HepG2 (cell line): ENCODE data around the gene SGMS1. TPM values are rescaled to one million over a fixed set of nuclear protein-coding genes. Genes with fewer than 3 reads are reported as not detected.
"Not testable (repeated sequence)": the region's sequence is repeated elsewhere in the genome, so short reads cannot be mapped to it uniquely, and the experiment has no call there.

Experiments
- ARID5B ChIP-seq: IDR thresholded peaks from 2 replicates; pipeline ENCODE4 v1.4.0; 2020; ENCODE audit warnings: mild to moderate bottlenecking, missing genetic modification reagents
- CBX5 ChIP-seq: sonication (generic); formaldehyde crosslinking; IDR thresholded peaks from 2 replicates; pipeline ENCODE4 v1.4.0; 2020; ENCODE audit warnings: missing genetic modification reagents, borderline replicate concordance
- EHMT2 ChIP-seq: fragments of 200-600 bp; sonication (generic); IDR thresholded peaks from 2 replicates; pipeline ENCODE4 v1.7.0; 2017; ENCODE audit warnings: antibody characterized with exemption, low read depth, low read length, borderline replicate concordance
- FOXO1 ChIP-seq: sonication (generic); formaldehyde crosslinking; IDR thresholded peaks from 2 replicates; pipeline ENCODE4 v1.4.0; 2020; ENCODE audit warnings: missing genetic modification reagents
- HNF1A ChIP-seq, 2 experiments: sonication (generic) in 1 of 2; formaldehyde crosslinking in 1 of 2; IDR thresholded peaks; 2 replicates each; pipeline versions ENCODE4 v1.4.0 to v1.6.1; 2016 to 2020; ENCODE audit warnings: borderline replicate concordance in 1 of 2, low read depth in 1 of 2, mild to moderate bottlenecking in 1 of 2, missing genetic modification reagents in 1 of 2
- MIER3 ChIP-seq: IDR thresholded peaks from 2 replicates; pipeline ENCODE4 v1.6.1; 2016; ENCODE audit warnings: missing compliant biosample characterization, borderline replicate concordance
- MYC ChIP-seq: sonication (generic); formaldehyde crosslinking; IDR thresholded peaks from 2 replicates; pipeline ENCODE4 v1.9.0; 2021; ENCODE audit warnings: missing genetic modification reagents, borderline replicate concordance
- NRL ChIP-seq: sonication (generic); formaldehyde crosslinking; IDR thresholded peaks from 2 replicates; pipeline ENCODE4 v1.5.0; 2020; ENCODE audit warnings: missing genetic modification reagents, mild to moderate bottlenecking, moderate library complexity, borderline replicate concordance
- PITX1 ChIP-seq: sonication (generic); formaldehyde crosslinking; IDR thresholded peaks from 2 replicates; pipeline ENCODE4 v1.5.1; 2020; ENCODE audit warnings: mild to moderate bottlenecking, missing genetic modification reagents
- STAG1 ChIP-seq: sonication (generic); formaldehyde crosslinking; IDR thresholded peaks from 2 replicates; pipeline ENCODE4 v1.4.0; 2020; ENCODE audit warnings: missing genetic modification reagents
- XRCC5 ChIP-seq: fragments of 200-400 bp; formaldehyde crosslinking; optimal IDR thresholded peaks from 2 replicates; pipeline ENCODE3; 2017; ENCODE audit warnings: mild to moderate bottlenecking, low read length
- polyA plus RNA-seq, 8 experiments: library from polyadenylated mRNA; depleted of rRNA in 3 of 8; stranded (reverse) in 7 of 8; unstranded in 1 of 8; fragments of >200 nt; fragmentation: Illumina TruSeq in 4 of 8; extraction: Trizol in 4 of 8; gene quantifications; 2 replicates each; pipeline versions ENCODE4 v1.2.1 to v1.2.3, GENCODE V29; 2011 to 2016; ENCODE audit warnings: low read depth in 4 of 8, missing spikeins in 1 of 8, mixed read lengths in 1 of 8; ENCODE audit not compliant: insufficient read depth in 1 of 8
- total RNA-seq, 5 experiments: library from RNA; depleted of rRNA; stranded (reverse); fragments of >200 nt; fragmentation: Illumina TruSeq; extraction: Trizol; gene quantifications; 2 replicates each; pipeline ENCODE4 v1.2.3, GENCODE V29; 2016; ENCODE audit warnings: low read depth in 1 of 5
- TF ChIP-seq, protein P1 (sequence below): sonication (generic); formaldehyde crosslinking; IDR thresholded peaks from 2 replicates; pipeline ENCODE4 v1.5.0; 2020; ENCODE audit warnings: mild to moderate bottlenecking, missing genetic modification reagents, moderate library complexity
- TF ChIP-seq, protein P2 (sequence below): sonication (generic); formaldehyde crosslinking; IDR thresholded peaks from 2 replicates; pipeline ENCODE4 v1.4.0; 2020; ENCODE audit warnings: missing genetic modification reagents

The SGMS1 gene
- total and polyA plus RNA-seq, 2 of the 13 experiments (the other 11 are each of a cell fraction or from before 2014, with no cell fraction given), result 6.5 to 15.1 TPM

DNA sequence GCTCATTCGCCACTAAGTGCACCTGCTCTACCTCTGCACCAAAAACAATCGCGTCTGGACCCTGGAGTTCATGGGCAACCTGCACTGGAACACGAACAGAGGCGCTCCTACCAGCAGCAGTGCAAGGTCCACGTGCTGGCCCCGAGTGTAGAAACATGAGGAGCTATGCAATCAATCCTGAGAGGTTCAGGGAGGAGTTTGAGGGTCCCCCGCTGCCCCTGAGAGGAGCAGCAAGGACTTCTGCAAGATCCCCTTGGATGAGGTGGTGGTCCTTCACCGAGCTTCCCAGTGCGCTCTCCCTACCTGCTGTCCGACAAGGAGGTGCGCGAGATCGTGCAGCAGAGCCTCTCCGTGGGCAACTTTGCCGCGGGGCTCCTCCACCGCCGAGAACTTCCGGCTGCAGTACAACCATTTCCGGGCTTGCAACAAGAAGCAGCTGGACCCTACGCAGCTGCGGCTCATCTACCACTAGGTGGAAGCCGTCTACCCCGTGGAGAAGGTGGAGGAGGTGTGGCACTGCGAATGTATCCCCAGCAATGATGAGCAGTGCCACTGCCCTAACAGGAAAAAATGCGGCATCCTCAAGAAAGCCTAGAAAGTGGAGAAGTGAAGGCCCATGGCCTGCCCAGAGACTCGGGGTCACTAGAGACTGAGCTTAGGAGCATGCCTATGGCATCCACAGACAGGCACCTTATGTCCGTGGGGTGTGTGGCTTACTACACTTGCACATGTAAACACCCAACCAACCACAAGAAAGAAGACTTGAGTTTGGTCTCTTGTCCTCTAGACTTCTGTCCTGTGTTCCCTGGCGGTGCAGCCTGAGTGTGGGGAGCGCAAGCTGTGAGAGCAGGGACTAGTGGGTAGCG lies 36.3 kb upstream of the SGMS1 start (continued):
- TF ChIP-seq NRL (0 out of 2 replicates have a peak, but pooled peaks have one; percentile 1), CBX5 (CRISPR knock-in tag) (0 out of 2 replicates have a peak, but pooled peaks have one; percentile 33), HNF1A (CRISPR knock-in tag; IDR thresholded peaks at IDR 0.05; ENCODE audit: borderline replicate concordance) (0 out of 2 replicates have a peak, but pooled peaks have one; percentile 6), XRCC5 (peak; percentile 60), EHMT2 (peak; percentile 41; the same call in 1 of the 2 replicates), ARID5B (CRISPR knock-in tag) (peak; percentile 40), PITX1 (CRISPR knock-in tag) (0 out of 2 replicates have a peak, but pooled peaks have one; percentile 19), MIER3 (0 out of 2 replicates have a peak, but pooled peaks have one; percentile 29), STAG1 (CRISPR knock-in tag) (peak; percentile 47), MYC (peak; percentile 50; the same call in 1 of the 2 replicates), FOXO1 (CRISPR knock-in tag) (0 out of 2 replicates have a peak, but pooled peaks have one; percentile 8)
- not testable (repeated sequence) for TF ChIP-seq HNF1A (IDR thresholded peaks at IDR 0.05; ENCODE audit: low read depth)
- TF ChIP-seq, protein P1, sequence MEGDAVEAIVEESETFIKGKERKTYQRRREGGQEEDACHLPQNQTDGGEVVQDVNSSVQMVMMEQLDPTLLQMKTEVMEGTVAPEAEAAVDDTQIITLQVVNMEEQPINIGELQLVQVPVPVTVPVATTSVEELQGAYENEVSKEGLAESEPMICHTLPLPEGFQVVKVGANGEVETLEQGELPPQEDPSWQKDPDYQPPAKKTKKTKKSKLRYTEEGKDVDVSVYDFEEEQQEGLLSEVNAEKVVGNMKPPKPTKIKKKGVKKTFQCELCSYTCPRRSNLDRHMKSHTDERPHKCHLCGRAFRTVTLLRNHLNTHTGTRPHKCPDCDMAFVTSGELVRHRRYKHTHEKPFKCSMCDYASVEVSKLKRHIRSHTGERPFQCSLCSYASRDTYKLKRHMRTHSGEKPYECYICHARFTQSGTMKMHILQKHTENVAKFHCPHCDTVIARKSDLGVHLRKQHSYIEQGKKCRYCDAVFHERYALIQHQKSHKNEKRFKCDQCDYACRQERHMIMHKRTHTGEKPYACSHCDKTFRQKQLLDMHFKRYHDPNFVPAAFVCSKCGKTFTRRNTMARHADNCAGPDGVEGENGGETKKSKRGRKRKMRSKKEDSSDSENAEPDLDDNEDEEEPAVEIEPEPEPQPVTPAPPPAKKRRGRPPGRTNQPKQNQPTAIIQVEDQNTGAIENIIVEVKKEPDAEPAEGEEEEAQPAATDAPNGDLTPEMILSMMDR (CRISPR knock-in tag), result peak; percentile 78
- TF ChIP-seq, protein P2, sequence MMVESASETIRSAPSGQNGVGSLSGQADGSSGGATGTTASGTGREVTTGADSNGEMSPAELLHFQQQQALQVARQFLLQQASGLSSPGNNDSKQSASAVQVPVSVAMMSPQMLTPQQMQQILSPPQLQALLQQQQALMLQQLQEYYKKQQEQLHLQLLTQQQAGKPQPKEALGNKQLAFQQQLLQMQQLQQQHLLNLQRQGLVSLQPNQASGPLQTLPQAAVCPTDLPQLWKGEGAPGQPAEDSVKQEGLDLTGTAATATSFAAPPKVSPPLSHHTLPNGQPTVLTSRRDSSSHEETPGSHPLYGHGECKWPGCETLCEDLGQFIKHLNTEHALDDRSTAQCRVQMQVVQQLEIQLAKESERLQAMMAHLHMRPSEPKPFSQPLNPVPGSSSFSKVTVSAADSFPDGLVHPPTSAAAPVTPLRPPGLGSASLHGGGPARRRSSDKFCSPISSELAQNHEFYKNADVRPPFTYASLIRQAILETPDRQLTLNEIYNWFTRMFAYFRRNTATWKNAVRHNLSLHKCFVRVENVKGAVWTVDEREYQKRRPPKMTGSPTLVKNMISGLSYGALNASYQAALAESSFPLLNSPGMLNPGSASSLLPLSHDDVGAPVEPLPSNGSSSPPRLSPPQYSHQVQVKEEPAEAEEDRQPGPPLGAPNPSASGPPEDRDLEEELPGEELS (CRISPR knock-in tag), result 0 out of 2 replicates have a peak, but pooled peaks have one; percentile 26
